GM19324 (cell line): ENCODE results near the gene ALG1.
"Not testable (repeated sequence)": the region's sequence is repeated elsewhere in the genome, so short reads cannot be mapped to it uniquely, and the experiment has no call there.

Source experiments
- ATAC-seq: cut with Tn5 transposase; IDR thresholded peaks from one replicate; pipeline ENCODE4 v1.9.1; 2021; ENCODE audit warnings: mild to moderate bottlenecking, moderate library complexity; ENCODE audit not compliant: unreplicated experiment, low FRiP score

Gene ALG1

GRCh38 chr16:5044011-5044540 lies 27.6 kb upstream of the ALG1 start:
- ATAC-seq = no peak

GRCh38 chr16:5044581-5044980 lies 27.1 kb upstream of the ALG1 start:
- not testable (repeated sequence) for ATAC-seq

- no peak for ATAC-seq
Measured at GRCh38 chr16:5045499-5046115, 26.0 kb upstream of the ALG1 start.

- no peak for ATAC-seq
Measured at GRCh38 chr16:5046914-5047313, 24.7 kb upstream of the ALG1 start.

DNA sequence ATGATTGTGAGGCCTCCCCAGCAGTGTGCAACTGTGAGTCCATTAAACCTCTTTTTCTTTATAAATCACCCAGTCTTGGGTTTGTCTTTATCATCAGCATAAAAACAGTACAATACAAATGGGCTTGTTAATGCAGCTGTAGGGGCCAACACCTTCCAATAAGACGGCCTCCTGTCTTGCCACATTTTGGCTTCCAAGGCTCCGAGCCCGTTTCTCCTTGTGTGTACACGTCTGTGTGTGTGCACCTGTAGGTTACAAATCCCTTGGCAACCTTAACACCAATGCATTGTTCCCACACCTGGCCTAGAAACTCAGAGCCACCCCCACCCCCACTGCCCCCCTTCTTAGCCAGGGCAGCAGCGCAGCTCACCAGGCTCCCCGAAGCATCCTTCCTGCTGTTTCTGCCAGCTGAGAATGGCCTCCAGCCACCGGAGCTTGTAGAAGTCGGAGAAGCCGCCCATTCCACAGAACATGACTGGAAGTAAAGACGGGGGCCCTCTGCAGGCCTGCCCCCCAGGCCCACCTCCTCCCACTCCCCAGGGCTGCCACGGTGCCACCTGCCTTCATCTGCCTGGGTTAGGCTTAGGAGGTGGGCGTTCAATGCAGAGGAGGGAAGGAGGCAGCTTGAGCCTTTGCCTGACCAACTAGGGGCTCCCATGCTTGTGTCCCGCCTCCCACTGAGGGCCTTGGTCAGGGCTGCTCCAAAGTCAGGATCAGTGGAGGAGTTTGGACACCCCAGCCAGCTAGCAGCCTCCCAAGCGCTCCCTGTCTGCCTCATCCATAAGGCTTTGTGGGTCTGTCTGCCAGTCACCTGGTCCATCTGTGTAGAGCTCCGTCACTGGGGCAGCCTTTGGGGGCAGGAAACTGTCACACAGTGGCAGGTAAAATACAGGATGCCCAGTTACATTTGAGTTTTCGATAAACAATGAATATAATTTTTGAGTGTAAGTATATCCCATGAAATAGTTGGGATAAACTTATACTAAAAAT lies 16.5 kb upstream of the ALG1 start:
- no peak for ATAC-seq

- no peak for ATAC-seq
Measured at GRCh38 chr16:5056352-5056751, 15.3 kb upstream of the ALG1 start.

DNA sequence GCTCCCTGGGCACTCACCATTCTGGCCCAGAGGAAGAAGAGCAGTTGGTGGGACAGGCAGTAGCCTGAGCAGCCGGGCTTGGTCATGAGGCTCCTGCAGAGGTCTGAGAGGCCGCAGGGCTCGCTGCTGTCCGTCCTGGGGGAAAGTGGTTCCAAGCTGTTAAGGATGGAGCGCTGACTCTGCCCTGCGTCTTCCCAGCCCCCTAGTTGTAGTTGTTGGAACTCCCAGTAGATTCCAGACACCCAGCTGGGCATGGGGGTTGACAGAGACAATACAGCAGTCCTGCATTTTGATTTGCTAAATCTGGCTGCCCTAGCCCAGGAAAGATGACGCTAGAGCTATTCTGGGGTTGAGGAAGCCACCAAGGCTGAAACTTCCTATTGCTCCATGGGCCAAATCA lies 13.2 kb upstream of the ALG1 start:
- no peak for ATAC-seq

- no peak for ATAC-seq
Measured at GRCh38 chr16:5059386-5060072, 12.1 kb upstream of the ALG1 start.

GRCh38 chr16:5060073-5060641 lies 11.5 kb upstream of the ALG1 start:
- no peak for ATAC-seq

DNA sequence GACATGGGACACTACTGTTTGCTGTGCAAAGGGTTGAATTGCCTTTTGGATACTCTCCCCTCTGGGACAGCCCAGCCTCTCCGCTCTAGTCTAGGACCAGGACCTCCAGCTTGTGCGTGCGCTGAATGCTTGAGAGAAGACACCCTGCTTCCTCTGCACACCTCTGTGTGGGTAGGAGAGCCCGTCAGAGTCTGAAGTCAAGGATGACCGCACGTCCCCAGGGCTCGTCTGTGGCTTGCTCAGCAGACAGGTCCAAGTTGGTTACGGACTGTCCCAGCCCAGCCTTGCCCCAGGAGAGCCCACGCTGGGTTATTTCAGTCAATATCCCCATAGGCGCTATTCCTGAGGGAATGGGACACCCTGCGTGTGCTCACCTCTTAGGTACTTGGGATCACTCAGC lies 9.6 kb upstream of the ALG1 start:
- no peak for ATAC-seq

GRCh38 chr16:5062790-5063765 lies 8.6 kb upstream of the ALG1 start:
- ATAC-seq = no peak

- no peak for ATAC-seq
Measured at GRCh38 chr16:5064915-5065314, 6.7 kb upstream of the ALG1 start.

DNA sequence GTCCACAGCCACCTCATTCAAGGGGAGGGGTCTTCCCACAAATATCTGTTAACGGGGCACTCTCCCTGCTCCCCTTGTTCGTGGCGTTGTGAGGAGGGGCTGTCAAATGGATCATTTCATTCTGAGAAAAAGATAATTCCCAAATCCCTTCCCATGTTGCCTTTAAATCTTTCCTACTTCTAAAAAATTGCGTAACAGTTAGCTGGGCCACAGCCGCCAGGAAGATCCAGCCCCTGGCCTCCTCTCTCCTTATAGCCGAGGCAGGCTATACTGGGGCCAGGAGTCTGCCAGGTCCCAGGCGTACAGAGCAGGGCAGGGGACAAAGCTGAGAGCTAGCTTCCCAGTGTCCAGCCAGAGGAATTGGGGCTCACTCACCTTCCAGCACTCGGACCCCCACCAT lies 6.3 kb upstream of the ALG1 start:
- ATAC-seq = no peak

- ATAC-seq = no peak
Measured at GRCh38 chr16:5065813-5066212, 5.8 kb upstream of the ALG1 start, which contains the start of gene C16orf89. C16orf89 (minus strand) TSS chr16:5065956; CDS start chr16:5065908, 48 bp downstream.

- no peak for ATAC-seq
Measured at GRCh38 chr16:5066511-5066910, 5.1 kb upstream of the ALG1 start.

DNA sequence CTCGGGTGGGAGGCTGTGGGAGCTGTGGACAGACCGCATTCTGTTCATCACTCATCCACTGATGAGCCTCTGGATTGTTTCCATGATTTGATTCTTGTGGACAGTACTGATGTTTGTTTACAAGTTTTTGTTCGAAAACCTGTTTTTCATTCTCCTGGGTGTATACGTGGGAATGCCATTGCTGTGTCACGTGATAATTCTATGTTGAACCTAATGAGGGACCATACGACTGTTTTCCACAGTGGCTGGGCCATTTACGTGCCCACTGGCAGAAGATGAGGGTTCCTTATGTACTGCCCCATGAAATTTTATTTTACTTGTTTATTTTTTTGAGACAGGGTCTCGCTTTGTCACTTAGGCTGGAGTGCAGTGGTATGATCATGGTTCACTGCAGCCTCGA lies 2.6 kb upstream of the ALG1 start:
- no peak for ATAC-seq

DNA sequence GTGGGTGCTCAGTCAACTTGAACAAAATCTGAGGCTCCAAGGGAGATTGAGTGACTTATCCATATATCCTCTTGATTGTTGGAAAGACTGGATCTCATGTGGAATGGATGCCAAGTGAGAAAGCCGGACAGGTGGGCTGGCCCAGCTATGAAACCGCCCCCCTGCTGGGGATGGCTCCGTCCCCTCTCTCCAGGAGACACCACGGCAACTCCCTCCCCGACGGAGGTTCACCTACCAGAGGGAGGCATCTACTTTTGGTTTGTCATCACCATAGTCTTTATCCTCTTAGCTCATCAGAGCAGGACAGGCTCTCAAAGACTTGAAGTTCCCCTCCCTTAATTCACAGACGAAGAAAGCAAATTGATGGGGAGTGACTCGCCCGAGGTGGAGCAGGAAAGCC lies 1.8 kb upstream of the ALG1 start:
- no peak for ATAC-seq

DNA sequence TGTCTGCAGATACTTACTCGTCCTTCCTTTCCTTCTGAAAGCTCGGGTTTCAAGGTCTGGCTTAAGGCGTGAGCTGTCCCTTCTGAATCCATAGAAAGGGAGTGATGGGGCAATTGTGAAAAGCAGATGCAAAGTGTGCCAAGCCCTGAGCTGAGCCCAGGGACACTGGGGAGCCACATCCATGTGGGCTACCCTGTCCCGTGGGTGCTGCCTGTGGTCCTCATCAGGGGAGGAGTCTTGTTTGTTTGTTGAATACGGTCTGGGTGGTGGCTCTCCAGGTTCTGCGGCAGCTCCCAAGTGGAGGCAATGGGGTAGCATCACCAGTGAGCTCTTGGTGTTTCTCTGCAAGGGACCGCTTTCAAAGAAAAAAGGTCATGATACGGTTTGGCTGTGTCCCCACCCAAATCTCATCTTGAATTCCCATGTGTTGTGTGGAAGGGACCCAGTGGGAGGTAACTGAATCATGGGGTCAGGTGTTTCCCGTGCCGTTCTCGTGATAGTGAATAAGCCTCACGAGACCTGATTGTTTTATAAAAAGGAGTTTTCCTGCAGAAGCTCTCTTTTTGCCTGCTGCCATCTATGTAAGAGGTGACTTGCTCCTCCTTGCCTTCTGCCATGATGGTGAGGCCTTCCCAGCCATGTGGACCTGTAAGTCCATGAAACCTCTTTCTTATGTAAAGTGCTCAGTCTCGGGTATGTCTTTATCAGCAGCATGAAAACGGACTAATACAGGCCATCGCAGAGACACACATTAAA lies 1.0 kb upstream of the ALG1 start:
- ATAC-seq = no peak

- no peak for ATAC-seq
Measured at GRCh38 chr16:5071341-5071680, 332 bp upstream of the ALG1 start.
